SK-N-SH treated with all-trans-retinoic acid at 6 μM for 48 hours (cell line): ENCODE results near the gene CRAMP1.
A peak's percentile ranks its signal among the peaks of the same experiment; 100 is the strongest.

ENCODE experiments used
- ATAC-seq: fragments of 200-7000 bp; cut with Tn5 transposase; 3 replicates; pipeline ENCODE4 v1.9.1; 2020; ENCODE audit warnings: mild to moderate bottlenecking, moderate library complexity
- ARNTL ChIP-seq: fragments of 450-650 bp; formaldehyde crosslinking; IDR thresholded peaks from 2 replicates; pipeline ENCODE4 v1.5.0; 2020; ENCODE audit warnings: low read depth, mild to moderate bottlenecking, moderate library complexity, borderline replicate concordance
- BACH2 ChIP-seq: fragments of 250-450 bp; sonication (Bioruptor Pico); IDR thresholded peaks from 2 replicates; pipeline ENCODE4 v1.9.0; 2021; ENCODE audit warnings: mild to moderate bottlenecking, borderline replicate concordance
- CSDC2 ChIP-seq: fragments of 250-450 bp; sonication (Bioruptor Pico); IDR thresholded peaks from 2 replicates; pipeline ENCODE4 v1.5.0; 2020; ENCODE audit warnings: mild to moderate bottlenecking, moderate library complexity
- GLIS3 ChIP-seq: fragments of 250-450 bp; sonication (Bioruptor Pico); IDR thresholded peaks from 2 replicates; pipeline ENCODE4 v1.5.0; 2020; ENCODE audit warnings: mild to moderate bottlenecking, moderate library complexity
- ISL1 ChIP-seq: fragments of 250-450 bp; sonication (Bioruptor Pico); IDR thresholded peaks from 2 replicates; pipeline ENCODE4 v2.1.2; 2022; ENCODE audit warnings: mild to moderate bottlenecking, moderate library complexity
- PPARA ChIP-seq: fragments of 250-450 bp; sonication (Bioruptor Pico); IDR thresholded peaks from 2 replicates; pipeline ENCODE4 v1.5.0; 2020; ENCODE audit warnings: mild to moderate bottlenecking, borderline replicate concordance
- RARB ChIP-seq: fragments of 250-450 bp; sonication (Bioruptor Pico); IDR thresholded peaks from 2 replicates; pipeline ENCODE4 v1.8.0; 2021; ENCODE audit warnings: mild to moderate bottlenecking, moderate library complexity
- ZC3H10 ChIP-seq: fragments of 250-450 bp; sonication (Bioruptor Pico); IDR thresholded peaks from 2 replicates; pipeline ENCODE4 v1.5.1; 2021; ENCODE audit warnings: mild to moderate bottlenecking, moderate library complexity
- ZFP3 ChIP-seq: fragments of 250-450 bp; sonication (Bioruptor Pico); IDR thresholded peaks from 2 replicates; pipeline ENCODE4 v1.5.0; 2020; ENCODE audit warnings: mild to moderate bottlenecking, moderate library complexity
- ZFP30 ChIP-seq: fragments of 450-650 bp; formaldehyde crosslinking; IDR thresholded peaks from 2 replicates; pipeline ENCODE4 v1.5.0; 2022; ENCODE audit warnings: mild to moderate bottlenecking, moderate library complexity
- TF ChIP-seq, protein P1 (sequence below): fragments of 250-450 bp; sonication (Bioruptor Pico); IDR thresholded peaks from 2 replicates; pipeline ENCODE4 v1.5.1; 2020; ENCODE audit warnings: low read depth, mild to moderate bottlenecking, moderate library complexity
- TF ChIP-seq, protein P2 (sequence below): fragments of 250-450 bp; sonication (Bioruptor Pico); IDR thresholded peaks from 2 replicates; pipeline ENCODE4 v1.8.0; 2021; ENCODE audit warnings: low read depth, mild to moderate bottlenecking, moderate library complexity, borderline replicate concordance
- TF ChIP-seq, protein P3 (sequence below): fragments of 250-450 bp; sonication (Bioruptor Pico); IDR thresholded peaks from 2 replicates; pipeline ENCODE4 v1.5.1; 2021; ENCODE audit warnings: mild to moderate bottlenecking, moderate library complexity
- TF ChIP-seq, protein P4 (sequence below): fragments of 250-450 bp; sonication (Bioruptor Pico); IDR thresholded peaks from 2 replicates; pipeline ENCODE4 v1.8.0; 2020; ENCODE audit warnings: mild to moderate bottlenecking, moderate library complexity, borderline replicate concordance

The CRAMP1 gene

DNA sequence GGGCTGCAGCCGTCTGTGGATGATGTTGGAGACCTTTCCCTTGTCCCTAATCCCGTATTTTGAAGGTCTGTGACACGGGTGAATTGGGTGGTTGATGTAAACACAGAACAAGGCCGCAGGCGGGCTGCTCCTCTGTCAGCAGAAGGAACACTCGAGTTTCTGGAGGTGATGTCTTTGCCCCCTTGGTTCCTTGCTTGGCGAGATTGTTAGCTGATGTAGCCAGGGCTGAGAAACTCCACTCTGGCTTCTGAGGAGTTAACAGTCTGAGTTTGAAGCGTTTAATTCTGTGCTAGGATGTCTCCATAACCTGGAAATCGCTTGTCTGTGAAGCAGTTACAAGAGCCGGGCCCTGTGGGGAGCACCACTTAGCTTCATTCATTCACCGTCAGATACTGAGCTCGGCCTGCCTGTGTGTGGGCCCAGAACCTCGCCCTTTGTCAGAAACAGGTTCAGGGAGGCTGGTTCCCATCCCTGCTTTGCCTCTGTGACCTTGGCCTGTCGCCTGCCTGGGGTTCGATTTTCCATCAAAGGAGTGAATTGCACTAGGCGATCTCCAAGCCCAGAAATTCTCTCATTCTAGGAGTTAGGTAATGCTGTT lies 95.1 kb downstream of the CRAMP1 start (continued):
- TF ChIP-seq GLIS3 (CRISPR knock-in tag) = no peak
- TF ChIP-seq, protein P1, sequence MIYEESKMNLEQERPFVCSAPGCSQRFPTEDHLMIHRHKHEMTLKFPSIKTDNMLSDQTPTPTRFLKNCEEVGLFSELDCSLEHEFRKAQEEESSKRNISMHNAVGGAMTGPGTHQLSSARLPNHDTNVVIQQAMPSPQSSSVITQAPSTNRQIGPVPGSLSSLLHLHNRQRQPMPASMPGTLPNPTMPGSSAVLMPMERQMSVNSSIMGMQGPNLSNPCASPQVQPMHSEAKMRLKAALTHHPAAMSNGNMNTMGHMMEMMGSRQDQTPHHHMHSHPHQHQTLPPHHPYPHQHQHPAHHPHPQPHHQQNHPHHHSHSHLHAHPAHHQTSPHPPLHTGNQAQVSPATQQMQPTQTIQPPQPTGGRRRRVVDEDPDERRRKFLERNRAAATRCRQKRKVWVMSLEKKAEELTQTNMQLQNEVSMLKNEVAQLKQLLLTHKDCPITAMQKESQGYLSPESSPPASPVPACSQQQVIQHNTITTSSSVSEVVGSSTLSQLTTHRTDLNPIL (CRISPR knock-in tag) = no peak

DNA sequence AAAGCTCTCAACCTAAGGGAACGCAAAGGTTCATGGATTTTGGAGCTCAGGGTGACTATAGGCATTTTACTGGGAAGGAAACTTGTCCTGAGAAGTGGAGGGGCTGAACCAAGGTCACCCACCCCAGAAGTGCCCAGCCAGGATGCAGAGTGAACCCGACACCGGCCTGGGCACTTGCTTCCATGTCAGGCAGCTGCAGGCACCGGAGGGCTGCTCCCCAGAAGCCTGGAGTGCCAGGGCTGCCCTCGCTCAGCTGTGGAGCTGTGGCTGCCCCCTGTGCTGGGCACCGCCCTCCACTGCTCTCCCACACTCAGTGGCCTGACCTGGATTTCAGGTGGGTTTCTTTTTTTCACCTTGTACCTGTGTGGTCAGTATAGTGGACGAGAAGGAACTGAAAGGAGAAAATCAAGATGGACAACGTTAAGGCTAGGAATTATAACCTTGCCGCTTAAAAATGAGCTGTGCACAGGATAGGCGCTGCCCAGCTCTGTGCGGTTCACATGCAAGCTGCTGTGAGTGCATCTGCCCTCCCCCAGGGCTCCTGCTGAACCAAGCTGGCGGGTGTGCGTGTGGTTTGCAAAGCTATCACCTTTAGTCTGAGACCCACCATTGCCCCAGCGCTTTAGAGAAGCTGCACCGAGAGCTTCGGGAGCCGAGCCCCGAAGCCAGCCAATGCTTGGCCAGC lies 96.1 kb downstream of the CRAMP1 start:
- no peak for TF ChIP-seq PPARA (CRISPR knock-in tag)
- TF ChIP-seq, protein P2, sequence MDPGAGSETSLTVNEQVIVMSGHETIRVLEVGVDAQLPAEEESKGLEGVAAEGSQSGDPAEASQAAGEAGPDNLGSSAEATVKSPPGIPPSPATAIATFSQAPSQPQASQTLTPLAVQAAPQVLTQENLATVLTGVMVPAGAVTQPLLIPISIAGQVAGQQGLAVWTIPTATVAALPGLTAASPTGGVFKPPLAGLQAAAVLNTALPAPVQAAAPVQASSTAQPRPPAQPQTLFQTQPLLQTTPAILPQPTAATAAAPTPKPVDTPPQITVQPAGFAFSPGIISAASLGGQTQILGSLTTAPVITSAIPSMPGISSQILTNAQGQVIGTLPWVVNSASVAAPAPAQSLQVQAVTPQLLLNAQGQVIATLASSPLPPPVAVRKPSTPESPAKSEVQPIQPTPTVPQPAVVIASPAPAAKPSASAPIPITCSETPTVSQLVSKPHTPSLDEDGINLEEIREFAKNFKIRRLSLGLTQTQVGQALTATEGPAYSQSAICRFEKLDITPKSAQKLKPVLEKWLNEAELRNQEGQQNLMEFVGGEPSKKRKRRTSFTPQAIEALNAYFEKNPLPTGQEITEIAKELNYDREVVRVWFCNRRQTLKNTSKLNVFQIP (CRISPR knock-in tag) = no peak
- TF ChIP-seq, protein P3, sequence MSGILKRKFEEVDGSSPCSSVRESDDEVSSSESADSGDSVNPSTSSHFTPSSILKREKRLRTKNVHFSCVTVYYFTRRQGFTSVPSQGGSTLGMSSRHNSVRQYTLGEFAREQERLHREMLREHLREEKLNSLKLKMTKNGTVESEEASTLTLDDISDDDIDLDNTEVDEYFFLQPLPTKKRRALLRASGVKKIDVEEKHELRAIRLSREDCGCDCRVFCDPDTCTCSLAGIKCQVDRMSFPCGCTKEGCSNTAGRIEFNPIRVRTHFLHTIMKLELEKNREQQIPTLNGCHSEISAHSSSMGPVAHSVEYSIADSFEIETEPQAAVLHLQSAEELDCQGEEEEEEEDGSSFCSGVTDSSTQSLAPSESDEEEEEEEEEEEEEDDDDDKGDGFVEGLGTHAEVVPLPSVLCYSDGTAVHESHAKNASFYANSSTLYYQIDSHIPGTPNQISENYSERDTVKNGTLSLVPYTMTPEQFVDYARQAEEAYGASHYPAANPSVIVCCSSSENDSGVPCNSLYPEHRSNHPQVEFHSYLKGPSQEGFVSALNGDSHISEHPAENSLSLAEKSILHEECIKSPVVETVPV (CRISPR knock-in tag) = no peak
- no peak for TF ChIP-seq ARNTL (CRISPR knock-in tag)
- TF ChIP-seq, protein P4, sequence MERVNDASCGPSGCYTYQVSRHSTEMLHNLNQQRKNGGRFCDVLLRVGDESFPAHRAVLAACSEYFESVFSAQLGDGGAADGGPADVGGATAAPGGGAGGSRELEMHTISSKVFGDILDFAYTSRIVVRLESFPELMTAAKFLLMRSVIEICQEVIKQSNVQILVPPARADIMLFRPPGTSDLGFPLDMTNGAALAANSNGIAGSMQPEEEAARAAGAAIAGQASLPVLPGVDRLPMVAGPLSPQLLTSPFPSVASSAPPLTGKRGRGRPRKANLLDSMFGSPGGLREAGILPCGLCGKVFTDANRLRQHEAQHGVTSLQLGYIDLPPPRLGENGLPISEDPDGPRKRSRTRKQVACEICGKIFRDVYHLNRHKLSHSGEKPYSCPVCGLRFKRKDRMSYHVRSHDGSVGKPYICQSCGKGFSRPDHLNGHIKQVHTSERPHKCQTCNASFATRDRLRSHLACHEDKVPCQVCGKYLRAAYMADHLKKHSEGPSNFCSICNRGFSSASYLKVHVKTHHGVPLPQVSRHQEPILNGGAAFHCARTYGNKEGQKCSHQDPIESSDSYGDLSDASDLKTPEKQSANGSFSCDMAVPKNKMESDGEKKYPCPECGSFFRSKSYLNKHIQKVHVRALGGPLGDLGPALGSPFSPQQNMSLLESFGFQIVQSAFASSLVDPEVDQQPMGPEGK = no peak
- TF ChIP-seq, protein P1 (CRISPR knock-in tag) = no peak
- no peak for ATAC-seq

DNA sequence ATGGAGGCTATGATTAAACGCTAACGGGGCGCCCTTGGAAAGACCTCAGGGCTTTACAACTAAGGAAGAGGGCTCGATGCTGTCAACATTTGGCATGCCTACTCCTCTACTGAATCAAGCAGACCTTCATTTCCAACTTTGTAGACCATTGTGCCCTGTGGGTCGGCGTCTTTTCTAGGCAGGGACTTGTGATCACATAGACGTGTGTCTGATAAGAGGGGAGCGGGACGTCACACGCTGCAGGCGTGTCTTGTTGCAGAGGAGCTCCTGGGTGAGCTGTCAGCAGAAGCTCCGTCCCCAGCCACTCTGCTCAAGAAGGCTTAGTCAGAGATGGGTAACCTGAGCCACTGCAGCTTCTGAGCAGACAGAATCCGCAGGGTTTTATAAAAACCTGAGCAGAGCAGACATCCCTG lies 96.6 kb downstream of the CRAMP1 start:
- TF ChIP-seq ZFP3 (no peak), CSDC2 (no peak), PPARA (CRISPR knock-in tag) (no peak), ZC3H10 (no peak), BACH2 (CRISPR knock-in tag) (no peak), RARB (CRISPR knock-in tag) (no peak), ISL1 (CRISPR knock-in tag) (no peak), ZFP30 (no peak)
- TF ChIP-seq, protein P1 (CRISPR knock-in tag) = no peak
- TF ChIP-seq, protein P4 = no peak
- TF ChIP-seq, protein P2 (CRISPR knock-in tag) = no peak
- peak; percentile 39 for ATAC-seq
